Lung (tissue), 12 donors: ENCODE measurements around the gene SLC44A4. TPM values are rescaled to one million over a fixed set of nuclear protein-coding genes. Genes with fewer than 3 reads are reported as not detected.

Source experiments
- ATAC-seq: fragments of 200-7000 bp; cut with Tn5 transposase; one replicate; pipeline ENCODE4 v1.9.1; 2020; ENCODE audit warnings: moderate number of reproducible peaks; ENCODE audit not compliant: insufficient read depth, low FRiP score
- DNase-seq, 3 donors: peaks; one replicate each; pipeline ENCODE4 v3.0.0-alpha.2; 2013 to 2017
- H3K27ac ChIP-seq, 2 donors: one replicate each; pipeline ENCODE4 v1.5.1; 2013; ENCODE audit warnings: mild to moderate bottlenecking in 2 of 2, moderate library complexity in 2 of 2, control low read depth in 1 of 2, inconsistent platforms in 1 of 2, low read depth in 1 of 2, low read length in 1 of 2
- H3K27me3 ChIP-seq, 3 donors: one replicate each; pipeline ENCODE4 v1.5.1; 2013; ENCODE audit warnings: low read length in 2 of 3; ENCODE audit not compliant: control insufficient read depth in 3 of 3, insufficient read depth in 3 of 3
- H3K36me3 ChIP-seq, 4 donors: one replicate each; pipeline ENCODE4 v1.5.1; 2013; ENCODE audit warnings: low read length in 4 of 4, mild to moderate bottlenecking in 1 of 4, moderate library complexity in 1 of 4; ENCODE audit not compliant: control insufficient read depth in 4 of 4, insufficient read depth in 4 of 4
- H3K4me1 ChIP-seq, 5 donors: one replicate each; pipeline ENCODE4 v1.5.1; 2013; ENCODE audit warnings: low read length in 5 of 5, mild to moderate bottlenecking in 2 of 5, moderate library complexity in 1 of 5; ENCODE audit not compliant: control insufficient read depth in 5 of 5, insufficient read depth in 5 of 5
- H3K4me3 ChIP-seq: one replicate; pipeline ENCODE4 v1.5.1; 2013; ENCODE audit warnings: mild to moderate bottlenecking, control low read depth, moderate library complexity
- H3K9ac ChIP-seq, 2 donors: one replicate each; pipeline ENCODE4 v1.5.1; 2013; ENCODE audit warnings: low read length in 2 of 2, control low read depth in 1 of 2; ENCODE audit not compliant: insufficient read depth in 1 of 2
- H3K9me3 ChIP-seq, 4 donors: one replicate each; pipeline ENCODE4 v1.5.1; 2013; ENCODE audit warnings: low read length in 3 of 4, mild to moderate bottlenecking in 1 of 4, moderate library complexity in 1 of 4; ENCODE audit not compliant: control insufficient read depth in 4 of 4, insufficient read depth in 3 of 4
- WGBS, 2 donors: extraction: QIAGEN DNeasy Blood & Tissue Kit; methylation state at CpG; one replicate each; pipeline ENCODE4 v1.1.7; 2013; 5-methylcytosine and 5-hydroxymethylcytosine counted together
- polyA plus RNA-seq, 2 donors: library from polyadenylated mRNA; stranded (reverse); fragments of 200-250 nt; gene quantifications; one replicate each; pipeline ENCODE4 v1.2.1, GENCODE V29; 2013
- total RNA-seq, 2 donors: library from RNA; depleted of rRNA in 1 of 2; stranded (reverse); fragments of >200 nt in 1 of 2; gene quantifications; one replicate each; pipeline ENCODE4 v1.2.1, GENCODE V29; 2014 to 2021
- TF ChIP-seq, protein P1 (sequence below): IDR thresholded peaks from 2 replicates; pipeline ENCODE4 v1.5.1; 2012; ENCODE audit warnings: mild to moderate bottlenecking; ENCODE audit errors: control extremely low read depth, extremely low read depth
- donor health status: control.
- donor health status: control.
- donor health status: Bipolar disorder and iron deficiency.
- donor health status: healthy.
- donor health status: DM: yes; HTN: yes; CAD: no.

Gene SLC44A4
- total and polyA plus RNA-seq, 4 donors: 22.2 to 121 (median 49.7) TPM

DNA sequence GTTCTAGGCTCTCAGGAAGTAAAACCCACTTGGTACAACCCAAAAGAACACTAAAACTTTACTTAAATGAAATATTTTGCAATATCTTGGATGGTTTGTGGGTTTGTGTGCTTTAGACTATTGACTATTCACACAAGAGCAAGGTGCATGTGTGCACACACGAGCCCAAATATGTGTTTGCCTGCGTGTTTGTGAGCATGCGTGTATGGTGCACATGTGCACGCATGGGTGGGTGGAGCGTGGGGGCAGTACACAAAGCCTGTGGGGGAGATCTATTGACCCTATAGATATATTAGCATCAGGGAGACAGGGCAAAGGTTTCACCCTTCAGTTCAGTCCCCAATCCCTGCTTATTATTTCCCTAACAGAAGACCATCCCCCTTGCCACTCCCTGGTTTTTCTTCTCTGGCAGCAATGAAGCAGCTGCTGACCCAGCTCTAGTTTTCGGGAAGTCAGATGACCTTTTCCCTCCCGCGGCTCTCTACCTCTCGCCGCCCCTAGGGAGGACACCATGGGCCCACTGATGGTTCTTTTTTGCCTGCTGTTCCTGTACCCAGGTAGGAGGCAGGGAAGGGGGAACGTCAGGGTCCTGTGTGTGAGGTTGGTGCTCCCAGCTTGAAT, 48.6 kb upstream of the SLC44A4 start, which contains the start of gene C2:
Gene C2 (plus strand): TSS at position 476 of the 621 bp plus-strand sequence. CDS start 36 bp downstream, at position 512.
- TF ChIP-seq, protein P1, sequence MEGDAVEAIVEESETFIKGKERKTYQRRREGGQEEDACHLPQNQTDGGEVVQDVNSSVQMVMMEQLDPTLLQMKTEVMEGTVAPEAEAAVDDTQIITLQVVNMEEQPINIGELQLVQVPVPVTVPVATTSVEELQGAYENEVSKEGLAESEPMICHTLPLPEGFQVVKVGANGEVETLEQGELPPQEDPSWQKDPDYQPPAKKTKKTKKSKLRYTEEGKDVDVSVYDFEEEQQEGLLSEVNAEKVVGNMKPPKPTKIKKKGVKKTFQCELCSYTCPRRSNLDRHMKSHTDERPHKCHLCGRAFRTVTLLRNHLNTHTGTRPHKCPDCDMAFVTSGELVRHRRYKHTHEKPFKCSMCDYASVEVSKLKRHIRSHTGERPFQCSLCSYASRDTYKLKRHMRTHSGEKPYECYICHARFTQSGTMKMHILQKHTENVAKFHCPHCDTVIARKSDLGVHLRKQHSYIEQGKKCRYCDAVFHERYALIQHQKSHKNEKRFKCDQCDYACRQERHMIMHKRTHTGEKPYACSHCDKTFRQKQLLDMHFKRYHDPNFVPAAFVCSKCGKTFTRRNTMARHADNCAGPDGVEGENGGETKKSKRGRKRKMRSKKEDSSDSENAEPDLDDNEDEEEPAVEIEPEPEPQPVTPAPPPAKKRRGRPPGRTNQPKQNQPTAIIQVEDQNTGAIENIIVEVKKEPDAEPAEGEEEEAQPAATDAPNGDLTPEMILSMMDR: no peak
- no peaks in the 10 kb centered on the region for H3K9me3 ChIP-seq
- DNase-seq (no peak), ATAC-seq (peak; percentile 56)
- H3K4me3 ChIP-seq: peak within 1 kb of the TSS; percentile 29
- H3K27ac ChIP-seq: peak within 1 kb of the TSS in 1 of 2 donors; percentile 81
- H3K9ac ChIP-seq: no peak within 1 kb of the TSS
- no peaks in the 10 kb centered on the region for H3K36me3 ChIP-seq
- H3K27me3 ChIP-seq: no peaks in the 10 kb centered on the region
- WGBS, 2 donors: 58 to 73% methylated on average over 11 of the region's 11 CpGs
- no peaks in the 10 kb centered on the region for H3K4me1 ChIP-seq

DNA sequence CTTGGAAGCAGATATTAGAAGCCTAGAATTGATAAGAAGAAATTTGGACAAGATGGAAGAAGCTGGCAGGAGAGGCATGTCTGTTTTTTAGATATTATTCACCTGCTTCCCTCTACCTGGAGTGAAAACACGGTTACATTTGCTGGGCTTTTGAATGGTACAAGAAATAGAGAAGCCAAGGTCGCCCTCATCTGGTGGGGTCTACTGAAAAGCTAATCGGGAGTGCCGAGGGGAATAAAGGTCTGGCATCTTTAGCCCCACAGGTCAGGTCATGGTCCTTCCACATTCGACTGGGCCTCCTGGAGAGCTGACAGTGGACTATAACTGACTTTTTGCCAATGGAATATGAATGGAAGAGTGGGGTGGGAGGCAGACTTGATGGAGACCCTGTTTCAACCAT, 44.1 kb upstream of the SLC44A4 start:
- WGBS, 2 donors: 14 to 22% methylated on average over 5 of the region's 5 CpGs
- Histone ChIP-seq H3K9ac (no peak overlapping the region), H3K27me3 (no peaks in the 10 kb centered on the region), H3K27ac (no peak overlapping the region), H3K36me3 (no peaks in the 10 kb centered on the region), H3K4me1 (peaks cover 0 to 8% (median 0%) of the 10 kb centered on the region in 5 donors), H3K9me3 (no peaks in the 10 kb centered on the region), H3K4me3 (no peak overlapping the region)
- ATAC-seq (no peak), DNase-seq (no peak)
- TF ChIP-seq, protein P1: no peak

DNA sequence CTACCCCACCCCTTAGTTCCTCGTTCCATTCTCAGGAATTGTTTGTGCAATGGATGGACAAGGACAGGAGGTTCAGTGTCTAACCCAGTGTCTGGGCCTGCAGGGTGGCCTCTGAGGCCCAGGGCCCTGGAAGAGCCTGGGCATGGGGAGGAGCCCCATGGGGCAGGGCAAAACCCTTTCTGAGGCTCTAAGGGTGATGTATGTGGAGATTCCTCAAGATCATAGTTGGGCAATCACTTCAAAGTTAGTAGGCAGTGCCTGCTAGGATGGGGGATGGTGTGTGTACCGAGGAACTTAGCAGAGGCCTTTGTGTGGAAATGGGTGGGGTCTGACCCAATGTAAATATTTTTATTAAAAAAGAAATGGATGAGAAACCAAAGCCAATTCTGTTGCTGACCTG, 42.0 kb upstream of the SLC44A4 start:
- peak overlapping the region in 1 of 2 donors; percentile 2 for H3K27ac ChIP-seq
- no peak overlapping the region for H3K4me3 ChIP-seq
- WGBS, 2 donors: 19 to 27% methylated on average over 2 of the region's 2 CpGs
- peaks cover 0 to 8% (median 0%) of the 10 kb centered on the region in 5 donors for H3K4me1 ChIP-seq
- DNase-seq: peak in 2 of 3 donors; percentile 21 to 61
- TF ChIP-seq, protein P1: no peak
- H3K36me3 ChIP-seq: no peaks in the 10 kb centered on the region
- H3K9me3 ChIP-seq: no peaks in the 10 kb centered on the region
- H3K27me3 ChIP-seq: no peaks in the 10 kb centered on the region
- peak; percentile 47 for ATAC-seq
- no peak overlapping the region for H3K9ac ChIP-seq
